Measurements from ENCODE around the gene SLC29A3.

SLC29A3 gene

DNA sequence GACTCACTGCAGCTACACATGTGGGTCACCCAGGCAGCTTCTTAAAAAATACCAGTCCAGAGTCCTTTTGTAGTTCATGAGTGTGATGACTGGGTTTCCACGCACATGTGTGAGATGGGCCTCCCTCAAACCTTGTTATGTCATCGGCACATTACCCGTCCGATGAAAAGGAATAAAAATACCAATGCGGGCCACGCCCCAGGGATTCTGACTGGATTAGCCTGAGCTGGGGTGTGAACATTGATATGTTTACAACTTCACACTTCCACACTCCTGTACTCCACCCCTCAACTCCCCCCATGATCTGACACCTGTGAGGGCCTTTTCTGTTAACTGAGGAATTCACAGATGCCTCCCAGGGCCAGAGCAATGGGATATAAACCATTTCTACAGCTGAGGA lies 6.2 kb downstream of the SLC29A3 start:
- no peak for DNase-seq

DNA sequence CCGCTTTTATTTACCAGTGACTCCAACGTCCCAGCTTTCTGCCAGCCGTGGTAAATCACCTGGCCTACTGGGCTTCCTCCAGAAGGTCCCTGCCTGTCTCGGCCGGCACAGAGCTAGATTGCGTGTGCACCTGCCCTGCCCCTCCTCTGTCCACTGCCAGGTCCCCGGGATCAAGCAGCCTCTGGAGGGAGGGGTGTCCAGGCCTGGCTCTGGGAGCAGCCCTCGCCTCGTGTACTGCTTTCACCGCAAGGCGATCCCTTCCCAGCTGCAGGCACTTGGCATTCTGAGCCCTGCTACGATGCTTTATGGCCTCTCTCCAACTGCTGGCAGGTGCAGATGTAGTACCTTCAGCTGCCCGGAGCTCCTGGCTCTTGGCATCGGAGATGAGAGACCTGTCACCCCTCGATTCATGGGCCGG lies 7.4 kb downstream of the SLC29A3 start:
- peak; percentile 87 for DNase-seq

DNA sequence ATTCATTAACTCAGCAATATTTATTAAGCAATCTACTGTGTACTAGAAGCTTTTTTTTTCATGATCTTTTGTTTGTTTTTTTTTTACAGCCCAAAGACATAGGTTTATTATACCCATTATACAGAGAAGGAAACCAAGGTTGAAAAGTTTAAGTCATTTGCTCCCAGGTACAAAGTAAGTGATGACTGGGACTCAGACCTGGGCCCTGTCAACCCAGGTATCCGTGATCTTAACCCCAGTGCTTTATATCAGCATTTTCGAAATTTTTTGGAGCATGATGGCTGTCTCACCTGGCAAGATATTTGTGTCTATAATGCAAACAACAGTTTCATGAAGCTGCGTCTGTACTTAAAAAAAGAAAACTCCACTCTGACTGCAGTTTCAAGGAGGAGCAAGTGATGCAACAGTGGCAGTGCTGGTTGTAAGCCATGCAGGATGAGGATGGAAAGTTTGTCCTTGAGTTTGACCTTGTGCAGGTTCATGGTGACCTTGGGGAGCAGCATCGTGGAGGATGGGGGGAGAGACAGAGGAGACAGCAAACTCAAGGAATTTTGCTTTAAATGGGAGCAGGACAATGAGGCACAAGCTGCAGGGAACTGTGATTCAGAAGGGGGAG lies 11.8 kb downstream of the SLC29A3 start:
- DNase-seq = no peak

DNA sequence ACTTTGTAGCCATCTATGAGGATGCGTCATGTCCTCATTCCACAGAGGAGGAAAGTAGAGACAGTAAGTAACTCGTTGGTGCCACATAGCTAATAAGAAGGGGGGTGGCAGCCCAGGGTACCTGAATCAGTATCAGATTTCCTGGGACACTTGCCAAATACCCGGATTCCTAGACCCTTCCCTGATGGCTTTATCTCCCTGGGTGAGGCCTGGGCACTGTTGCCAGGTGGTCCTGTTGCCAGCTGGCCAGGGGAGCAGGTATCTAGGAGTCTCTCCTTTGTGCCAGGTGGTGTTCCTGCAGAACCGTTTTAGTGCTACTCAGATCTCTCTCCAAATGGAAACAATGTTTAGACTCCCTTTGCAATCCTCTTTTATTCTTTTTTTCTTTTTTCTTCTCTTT lies 12.7 kb downstream of the SLC29A3 start:
- peak; percentile 70 for DNase-seq

DNA sequence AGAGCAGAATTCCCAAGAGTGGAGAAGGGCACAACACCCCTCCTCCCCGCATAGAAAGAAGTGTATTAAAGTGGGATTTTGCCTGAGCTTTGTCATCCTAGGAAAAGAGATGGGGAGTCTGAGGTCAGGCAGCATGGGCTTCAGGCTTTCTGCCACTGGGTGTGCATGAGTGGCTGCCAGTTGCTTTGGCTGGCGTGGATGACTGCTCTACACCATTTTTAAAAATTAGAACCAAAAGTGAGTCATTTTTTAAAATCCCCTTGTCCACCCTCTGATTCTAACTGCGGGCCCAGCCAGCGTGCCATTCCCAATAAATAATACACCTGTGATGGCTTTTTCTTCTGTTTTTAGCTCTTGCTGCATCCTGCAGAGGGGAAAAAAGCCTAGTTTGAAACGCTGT lies 13.4 kb downstream of the SLC29A3 start:
- DNase-seq = no peak

DNA sequence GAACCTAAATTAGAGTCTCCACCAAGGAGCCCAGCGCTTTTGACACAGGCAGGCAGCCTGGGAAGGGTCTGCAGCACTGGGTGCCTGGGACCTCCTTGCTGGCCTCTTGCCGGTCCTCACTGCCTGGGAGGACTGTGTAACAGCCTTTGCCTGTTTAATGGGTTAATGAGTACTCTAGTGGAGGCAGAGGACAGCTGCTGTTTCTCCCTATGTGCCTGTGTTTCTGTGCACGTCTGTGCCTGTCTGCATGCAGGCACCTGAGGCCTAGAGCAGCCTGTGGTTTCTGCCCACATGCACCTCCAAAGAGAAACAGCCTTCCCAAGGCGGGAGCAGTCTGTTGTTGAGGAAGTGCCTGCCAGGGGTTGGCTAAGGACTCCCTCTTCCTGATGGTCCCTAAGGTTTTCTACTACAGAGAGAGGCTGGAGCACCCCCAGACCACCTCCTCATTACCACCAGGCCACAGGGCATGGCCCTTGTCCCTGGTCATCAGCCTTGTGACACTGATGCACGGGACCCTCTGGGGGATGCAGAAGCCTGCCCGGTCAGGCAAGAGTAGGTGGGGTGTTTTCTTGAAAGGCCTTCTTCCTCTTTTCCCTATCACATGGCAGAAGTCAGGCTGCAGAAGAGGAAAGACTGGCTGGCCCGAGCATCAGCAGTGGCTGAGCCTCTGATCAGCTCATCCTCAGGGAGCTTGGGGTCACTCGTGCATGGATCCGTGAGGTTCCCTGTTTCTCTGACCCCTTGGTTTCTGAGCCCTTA lies 14.2 kb downstream of the SLC29A3 start:
- peak; percentile 50 for DNase-seq

DNA sequence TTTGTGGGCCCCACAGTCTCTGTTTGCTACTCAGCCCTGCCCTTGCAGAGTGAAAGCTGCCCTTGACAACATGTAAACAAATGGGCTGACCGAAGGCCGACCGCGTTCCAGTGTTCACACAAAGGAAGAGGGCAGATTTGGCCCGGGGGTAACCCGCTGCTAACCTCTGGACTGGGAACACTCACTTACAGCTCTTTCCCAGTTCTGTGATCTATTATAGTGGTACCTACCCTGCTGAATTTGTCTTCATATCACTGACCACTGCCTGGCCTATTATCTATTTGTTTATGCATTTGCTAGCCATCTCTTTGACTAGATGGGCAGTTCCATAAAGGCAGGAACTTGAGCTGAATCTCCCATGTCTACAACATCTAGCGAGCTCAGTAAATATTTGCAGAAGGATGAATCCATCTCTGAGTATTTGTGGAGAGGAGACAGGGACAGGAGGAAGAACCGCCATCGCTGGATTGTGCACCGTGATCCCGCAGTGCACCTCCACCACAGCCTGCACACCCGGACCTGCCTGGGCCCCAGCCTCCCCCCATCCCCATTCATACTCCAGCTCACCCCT lies 15.2 kb downstream of the SLC29A3 start:
- no peak for DNase-seq

DNA sequence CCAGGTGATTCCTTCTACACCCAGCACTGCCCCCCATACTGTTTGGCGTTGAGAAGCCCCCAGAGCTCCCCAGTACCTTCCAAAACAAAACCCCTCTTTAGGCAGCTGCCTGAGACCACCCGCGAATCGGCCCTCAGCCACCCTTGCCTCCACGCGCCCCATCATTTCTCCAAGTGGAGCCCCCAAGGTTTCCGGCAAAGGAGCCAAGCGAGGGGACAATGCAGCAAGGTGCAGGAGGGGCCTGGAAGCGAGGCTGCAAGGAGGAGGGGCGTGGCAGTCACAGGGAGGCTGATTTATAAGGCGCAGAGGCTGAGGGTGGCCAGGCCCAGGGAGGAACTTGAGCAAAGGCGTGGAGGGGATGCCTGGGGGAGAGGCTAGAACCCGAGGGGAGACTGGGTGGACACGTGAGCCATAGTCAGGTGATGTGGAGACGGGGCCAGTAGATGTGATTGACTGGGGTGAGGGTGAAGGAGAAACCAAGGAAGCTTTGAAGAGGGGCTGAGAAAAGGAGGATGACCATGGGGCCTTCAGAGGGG lies 16.2 kb downstream of the SLC29A3 start:
- DNase-seq = no peak

DNA sequence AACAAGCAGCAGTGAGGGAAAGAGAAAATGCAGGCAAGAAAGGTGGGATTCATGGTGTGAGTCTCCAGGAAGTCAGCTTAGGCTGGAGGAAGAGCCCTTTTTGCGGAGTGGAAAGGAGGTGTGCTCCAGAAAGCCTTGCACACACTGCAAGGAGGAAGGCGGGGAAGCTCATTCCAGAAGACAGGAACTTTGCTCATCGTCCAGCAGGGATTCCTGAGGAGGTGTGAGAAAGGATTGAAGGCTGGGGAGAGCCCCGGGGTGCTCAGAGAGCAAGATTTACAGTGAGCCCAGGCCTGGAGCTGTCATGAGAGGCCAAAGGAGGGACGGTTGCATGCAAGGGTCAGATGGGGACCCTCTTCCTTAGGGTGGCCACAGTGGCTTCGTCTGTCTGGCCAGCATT lies 17.6 kb downstream of the SLC29A3 start:
- DNase-seq = no peak

DNA sequence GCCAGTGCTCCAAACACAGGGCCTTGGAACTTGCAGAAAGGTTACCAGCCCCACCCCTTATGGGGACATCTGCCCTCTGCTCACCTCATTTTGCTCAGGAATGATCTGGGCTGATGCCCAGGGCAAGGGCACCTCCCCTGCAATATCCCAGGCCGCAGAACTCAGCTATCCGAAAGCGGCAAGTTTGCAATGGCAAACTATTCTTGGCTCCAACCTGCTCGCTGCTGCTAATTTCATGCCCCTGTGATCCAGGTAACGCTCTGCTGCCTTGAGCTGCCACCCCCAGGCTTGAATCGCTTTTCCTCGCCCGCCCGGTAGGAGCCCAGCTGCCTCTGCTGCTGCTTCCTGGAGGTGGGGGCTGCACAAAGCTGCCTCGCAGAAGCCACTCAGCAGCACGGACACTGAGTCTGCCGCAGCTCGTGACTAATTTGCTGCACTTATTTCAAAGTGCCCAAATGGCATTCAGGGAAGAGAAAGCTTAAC lies 18.2 kb downstream of the SLC29A3 start:
- no peak for DNase-seq

DNA sequence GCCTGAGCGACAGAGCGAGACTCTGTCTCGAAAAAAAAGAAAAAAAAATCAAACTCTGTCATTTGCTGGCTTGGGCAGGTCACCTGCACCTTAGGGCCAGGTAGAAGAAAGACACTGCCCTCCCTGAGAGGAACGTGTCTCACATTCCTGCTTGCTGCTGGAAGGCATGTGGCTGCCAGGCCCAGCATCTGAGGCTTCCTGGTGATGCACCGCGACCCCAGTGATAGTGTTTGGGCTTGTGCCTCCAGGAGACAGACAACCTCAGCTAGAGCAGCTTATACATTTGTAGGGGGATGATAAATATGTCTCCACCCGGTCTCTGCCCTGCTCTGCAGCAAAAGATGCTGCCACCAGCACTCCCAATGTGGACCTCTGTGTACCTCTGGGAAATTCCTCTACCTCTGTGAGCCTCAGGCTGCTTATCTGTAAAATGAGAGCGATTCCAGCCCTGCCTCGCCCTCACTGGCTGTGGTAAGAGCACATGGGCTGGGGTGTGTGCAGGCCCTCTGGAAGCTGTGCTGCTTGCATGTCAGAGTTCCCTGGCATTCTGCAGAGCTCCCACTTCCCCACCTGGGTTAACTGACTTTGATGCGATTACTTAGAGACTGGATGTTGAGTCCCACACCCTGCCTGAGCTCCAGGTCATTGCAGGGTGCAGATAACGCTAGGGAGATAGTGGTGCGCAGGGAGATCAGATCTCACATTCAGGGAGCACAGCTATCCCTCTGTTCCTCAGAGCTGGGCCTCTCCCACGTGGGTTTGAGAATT lies 19.9 kb downstream of the SLC29A3 start:
- no peak for DNase-seq

DNA sequence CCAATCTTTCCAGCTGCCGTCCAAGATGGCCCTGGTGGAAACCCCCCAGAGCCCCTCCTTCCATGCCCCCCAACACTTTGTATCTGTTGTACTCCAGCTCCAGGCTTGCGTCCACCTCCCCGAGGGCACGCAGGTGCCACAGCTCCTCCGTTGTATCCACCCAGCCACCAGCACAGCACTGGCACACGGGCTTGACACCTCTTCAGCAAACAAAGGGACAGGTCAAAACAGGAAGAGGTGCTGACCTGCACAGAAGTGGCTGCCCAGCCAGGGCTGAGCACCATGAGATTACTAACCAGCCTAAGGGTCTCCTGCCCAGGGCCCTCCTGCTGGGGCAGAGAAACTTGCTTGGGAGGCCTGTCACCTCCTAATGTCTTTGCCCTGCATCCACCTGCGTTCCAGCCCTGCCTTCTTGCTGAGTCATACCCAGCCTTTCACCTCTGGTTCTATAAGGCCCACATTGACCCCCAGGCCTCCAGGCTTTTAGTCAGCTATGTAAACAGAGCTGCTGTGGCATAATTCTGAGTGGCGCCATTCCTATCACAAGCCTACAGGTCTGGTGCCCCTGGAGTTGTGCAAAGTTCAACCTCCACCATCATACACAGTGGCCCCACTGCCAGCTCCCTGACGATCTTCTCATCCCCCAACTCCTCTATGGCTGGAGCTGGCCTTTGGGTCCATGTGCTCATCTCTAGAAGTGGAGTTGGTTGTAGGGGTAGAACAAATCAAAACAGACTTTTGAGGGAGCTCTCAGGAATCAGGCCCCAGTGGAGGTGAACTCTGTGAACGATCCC lies 20.9 kb downstream of the SLC29A3 start:
- DNase-seq = no peak

DNA sequence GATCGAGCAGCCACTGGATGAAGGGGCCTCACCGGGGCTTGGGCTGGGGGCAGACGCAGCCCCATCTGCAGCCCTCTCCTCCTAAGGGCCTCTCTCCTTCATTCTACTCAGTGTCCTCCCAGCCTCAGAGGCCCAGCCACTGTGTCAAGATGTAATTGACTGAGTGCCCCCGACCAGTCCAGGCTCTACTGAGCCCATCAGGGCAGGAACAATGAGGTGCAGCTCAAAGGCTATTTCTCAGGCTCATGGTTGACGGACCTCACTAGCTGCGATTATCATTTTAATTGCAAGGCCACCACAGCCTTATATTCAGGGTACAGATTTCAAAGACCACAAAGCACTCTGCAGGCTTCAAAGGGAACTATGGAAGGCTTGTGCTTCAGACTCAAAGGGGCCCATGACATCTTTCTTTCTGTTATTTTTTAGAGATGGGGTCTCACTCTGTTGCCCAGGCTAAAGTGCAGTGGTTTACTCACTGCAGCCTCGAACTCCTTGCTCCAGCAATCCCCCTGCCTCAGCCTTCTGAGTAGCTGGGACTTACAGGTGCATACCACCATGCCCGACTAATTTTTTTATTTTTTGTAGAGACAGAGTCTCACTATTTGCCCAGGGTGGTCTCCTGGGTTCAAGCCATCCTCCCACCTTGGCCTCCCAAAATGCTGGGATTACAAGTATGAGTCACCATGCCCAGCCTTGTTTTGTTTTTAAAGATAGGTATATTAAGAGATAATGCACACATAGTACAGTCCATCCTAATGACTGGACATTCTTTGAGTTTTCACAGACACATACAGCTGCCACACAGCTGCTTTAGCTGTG lies 23.7 kb downstream of the SLC29A3 start:
- no peak for DNase-seq

DNA sequence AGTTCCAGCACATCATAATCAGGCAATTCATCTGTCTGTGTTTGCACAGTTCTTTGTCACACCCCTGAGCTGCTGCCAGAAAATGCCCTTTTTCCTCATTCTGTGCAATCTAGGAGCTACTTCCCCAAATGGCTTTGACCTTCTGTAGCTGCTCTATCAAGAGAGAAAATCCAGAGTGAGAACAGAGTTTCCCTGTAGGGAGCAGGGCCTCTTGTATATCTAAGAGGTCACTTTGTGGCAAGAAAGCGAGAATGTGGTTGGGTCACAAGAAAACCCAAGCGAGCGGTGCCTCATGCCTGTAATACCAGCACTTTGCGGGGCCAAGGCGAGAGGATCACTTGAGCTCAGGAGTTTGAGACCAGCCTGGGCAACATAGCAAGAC lies 24.3 kb downstream of the SLC29A3 start:
- no peak for DNase-seq

DNA sequence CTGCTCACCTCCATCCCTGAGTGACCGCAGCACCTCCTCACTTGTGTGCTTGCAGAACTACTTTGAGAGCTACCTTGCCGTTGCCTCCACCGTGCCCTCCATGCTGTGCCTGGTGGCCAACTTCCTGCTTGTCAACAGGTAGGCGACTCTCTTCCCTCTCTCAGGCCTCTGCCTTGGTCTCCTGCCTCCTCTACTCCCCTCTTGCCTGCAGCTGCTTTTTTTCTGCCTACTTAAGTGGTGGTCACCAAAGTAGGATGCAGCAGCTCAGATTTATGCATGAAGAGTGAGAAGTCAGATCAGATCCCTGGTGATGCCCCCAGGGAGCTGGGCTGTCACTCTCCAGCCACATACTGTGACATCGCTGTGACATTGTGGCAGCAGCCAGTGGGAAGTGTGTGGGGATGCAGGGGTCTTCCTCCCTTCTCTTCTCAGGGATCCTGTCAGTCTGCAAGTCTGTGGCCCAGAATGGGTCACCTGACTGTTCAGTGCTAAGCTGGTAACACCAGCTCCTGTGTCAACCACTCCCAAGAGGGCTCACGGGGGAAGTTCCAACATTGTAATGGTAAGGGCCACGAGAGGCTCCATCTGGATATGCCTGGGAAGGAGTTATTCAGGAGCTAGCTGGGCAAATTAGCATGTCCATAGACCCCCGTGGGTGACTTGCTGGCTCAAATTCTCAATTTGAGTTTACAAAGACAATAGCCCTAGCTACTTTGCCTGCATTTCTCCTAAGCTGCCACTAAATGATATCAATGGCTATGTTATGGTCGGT lies 25.3 kb downstream of the SLC29A3 start:
- no peak for DNase-seq

DNA sequence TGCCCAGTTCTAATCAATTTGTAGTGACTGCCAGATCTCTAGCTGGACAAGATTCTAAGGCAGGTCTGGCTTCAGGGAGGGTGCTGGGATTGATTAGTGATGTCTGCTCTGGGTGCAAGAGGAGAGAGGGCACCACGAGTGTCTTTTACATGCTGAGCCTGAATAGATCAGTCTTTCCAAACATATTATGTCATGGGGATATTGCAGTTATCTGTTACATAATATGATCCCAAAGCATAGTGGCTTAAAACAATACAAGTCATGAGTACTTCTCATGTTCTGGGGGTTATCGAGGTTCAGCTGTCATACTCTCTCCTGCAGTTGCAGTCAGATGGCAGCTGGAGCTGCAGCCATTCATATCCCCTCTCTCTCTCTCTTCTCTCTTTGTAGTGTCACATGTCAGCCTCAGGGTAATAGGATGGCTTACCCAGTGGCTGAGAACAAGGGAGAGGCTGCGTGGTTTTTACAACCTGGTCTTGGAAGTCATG lies 26.0 kb downstream of the SLC29A3 start:
- DNase-seq = no peak

DNA sequence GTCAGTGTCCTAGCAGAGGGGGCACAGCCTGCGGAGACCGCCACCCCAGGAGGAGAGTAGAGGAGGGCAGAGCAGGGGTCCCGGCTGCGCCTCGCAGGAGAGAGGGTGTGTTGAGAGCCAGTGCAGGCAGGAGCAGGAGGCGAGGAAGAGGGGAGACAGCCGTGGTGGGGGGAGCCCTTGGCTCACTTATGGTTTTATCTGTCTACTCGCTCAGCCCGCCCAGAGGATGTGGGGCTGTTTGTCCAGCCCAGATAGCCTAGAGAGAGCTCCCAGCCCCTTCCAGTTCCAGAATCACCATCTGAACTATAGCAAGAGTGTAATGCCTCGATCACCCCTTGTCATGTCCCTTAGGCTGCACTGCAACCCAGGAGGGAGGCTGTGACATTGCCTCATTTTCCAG lies 26.6 kb downstream of the SLC29A3 start:
- no peak for DNase-seq

DNA sequence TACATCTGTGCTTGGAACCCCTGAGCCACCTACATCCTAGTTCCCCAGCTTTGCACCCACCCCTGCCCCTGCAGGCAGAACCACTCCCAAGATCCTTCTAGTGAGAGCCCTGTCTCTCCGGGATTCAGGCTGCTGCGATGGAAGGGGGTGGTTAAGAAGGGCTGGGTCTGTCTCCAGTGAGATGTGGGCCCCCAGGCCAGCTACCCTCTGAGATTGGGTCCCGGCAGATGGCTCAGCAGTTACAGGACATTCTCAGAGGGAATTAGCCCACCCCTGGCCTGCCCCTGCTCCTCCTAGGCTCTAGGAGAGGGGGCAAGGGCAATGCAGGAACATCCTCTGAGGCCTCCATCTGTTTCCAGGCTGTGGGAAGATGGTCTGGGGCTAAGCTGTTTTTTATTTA lies 27.7 kb downstream of the SLC29A3 start:
- DNase-seq = no peak

DNA sequence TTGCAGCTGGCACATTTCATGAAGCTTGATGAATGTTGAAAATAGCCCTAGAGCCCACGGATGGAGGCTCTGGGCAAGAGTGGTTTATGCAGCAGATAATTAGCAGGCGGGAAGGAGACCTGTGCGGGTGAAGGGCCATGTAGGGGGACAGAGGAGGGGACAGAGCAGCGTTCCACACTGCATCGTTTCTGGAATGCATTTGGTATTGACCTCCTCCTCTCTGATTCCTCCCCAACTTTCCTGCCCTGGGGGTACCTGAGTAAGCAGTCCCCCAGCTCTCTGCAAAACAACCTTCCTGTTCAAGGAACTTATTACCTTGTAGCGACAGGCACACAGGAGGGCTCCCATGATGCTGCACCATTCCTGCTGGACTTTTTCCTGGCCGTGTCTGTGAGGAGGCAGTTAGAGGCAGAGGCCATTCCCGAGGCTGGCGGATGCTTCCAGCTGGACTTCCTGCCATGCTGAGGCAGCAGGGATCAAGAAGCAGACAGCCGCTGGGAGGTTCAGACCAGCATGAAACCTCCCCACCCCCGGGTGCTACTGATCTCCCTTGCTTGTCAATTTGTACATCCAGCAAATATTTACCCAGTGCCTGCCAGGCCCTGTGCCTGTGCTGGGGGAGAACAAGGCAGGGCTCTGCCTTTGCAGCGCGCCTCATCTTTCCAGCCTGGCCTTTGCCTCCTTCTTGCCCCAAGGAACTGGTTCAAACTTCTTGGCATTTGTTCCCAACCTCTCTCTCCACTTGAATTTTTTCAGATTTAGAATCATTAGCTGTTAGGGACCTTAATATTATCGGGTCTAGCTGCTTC lies 28.7 kb downstream of the SLC29A3 start:
- DNase-seq = no peak

DNA sequence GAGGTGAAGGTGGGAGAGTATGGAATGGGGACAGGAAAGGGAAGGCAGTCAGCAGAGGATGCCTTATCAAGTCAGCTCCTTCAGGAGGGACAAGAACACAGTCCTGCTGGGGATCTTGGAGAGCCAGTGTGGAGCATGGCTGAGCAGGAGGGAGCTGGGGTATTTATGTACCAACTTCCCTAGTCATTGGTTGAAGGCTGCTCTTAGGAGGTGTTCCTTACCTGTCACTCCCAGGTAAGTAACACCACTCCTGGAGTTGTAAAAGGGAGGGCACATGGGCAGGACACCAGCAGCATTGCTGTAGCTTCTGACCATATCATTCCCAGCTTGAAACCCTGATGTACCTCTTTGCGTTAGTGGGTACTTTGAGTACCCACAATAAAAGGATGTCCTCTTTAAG lies 29.8 kb downstream of the SLC29A3 start:
- DNase-seq = no peak

Measured in NCI-H1105 (cell line).